Activated CD8-positive, alpha-beta memory T cell treated with anti-CD3 and anti-CD28 coated beads, Interleukin-2, amount 50 U/mL, for 4 hours (primary cell): ENCODE data around the gene FRMD4A.

Source experiments
- DNase-seq: peaks from one replicate; pipeline ENCODE4 v3.0.0-alpha.2; 2020

FRMD4A gene

DNA sequence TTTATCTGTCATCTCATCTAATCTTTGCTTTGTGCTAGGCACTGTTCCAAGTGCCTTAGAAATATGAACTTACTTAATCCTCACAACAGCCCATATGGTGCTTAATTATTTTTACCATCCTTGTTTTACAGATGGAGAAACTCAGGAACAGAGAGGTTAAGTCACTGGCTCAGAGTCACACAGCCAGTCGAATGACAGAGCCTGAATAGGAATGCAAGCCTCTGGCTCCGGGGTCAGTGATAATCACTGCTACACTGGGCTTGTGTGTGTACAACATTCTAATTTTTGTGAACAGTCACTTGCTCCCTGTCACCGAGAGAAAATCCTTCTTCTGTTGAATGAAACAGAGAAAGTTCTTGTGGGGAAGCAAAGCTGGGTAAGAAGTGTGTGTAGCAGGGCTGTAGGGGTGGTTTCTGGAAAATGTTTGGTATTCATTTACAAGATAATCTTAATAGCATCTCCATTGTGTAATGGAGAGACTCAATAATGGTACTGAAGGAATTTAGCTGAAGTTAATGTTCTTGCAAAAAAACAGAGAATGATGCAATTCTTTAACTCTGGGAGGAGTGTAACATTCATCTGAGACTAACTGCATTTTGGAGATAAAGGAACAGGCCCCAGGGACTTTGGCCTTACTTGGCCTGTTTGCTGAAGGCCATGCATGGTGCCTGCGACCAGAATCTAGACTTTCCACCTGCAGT lies 290.6 kb downstream of the FRMD4A start:
- no peak for DNase-seq

DNA sequence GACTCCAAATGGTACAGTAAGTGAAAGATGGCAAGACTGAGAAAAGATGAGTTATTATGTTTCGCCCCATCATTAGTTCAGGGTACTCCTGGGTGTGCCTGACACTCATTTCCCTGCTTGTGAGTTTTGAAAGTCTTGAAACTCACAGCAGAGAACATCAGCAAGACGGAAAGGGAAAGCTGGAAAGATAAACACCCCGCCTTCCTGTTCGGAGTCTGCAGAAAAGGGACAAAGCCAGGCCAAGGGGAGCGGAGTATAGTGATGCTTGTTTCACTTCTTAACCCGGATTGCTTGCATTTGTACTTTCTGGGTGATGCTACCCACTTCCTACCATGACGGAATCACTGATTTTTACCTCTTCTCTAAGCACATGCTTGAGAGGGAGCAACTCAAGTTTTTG lies 294.5 kb downstream of the FRMD4A start:
- no peak for DNase-seq

DNA sequence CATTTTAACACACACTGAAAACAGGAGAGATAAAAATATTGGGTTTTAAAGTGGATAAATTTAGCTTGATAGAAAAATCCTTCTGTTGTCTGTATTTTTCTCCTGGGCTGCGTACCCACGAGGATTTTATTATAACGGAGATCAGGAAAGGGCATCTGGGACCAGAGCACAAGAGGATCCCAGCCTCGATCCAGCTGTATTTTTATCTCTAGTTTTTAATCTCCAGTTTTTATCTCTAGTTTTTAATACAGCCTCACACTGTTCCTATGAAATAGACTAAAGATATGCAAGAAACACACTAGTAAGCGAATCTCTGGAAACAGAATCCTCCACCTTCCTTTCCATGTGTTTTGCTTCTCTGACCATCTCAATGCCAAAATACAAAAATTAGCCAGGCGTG lies 295.2 kb downstream of the FRMD4A start:
- DNase-seq = no peak

DNA sequence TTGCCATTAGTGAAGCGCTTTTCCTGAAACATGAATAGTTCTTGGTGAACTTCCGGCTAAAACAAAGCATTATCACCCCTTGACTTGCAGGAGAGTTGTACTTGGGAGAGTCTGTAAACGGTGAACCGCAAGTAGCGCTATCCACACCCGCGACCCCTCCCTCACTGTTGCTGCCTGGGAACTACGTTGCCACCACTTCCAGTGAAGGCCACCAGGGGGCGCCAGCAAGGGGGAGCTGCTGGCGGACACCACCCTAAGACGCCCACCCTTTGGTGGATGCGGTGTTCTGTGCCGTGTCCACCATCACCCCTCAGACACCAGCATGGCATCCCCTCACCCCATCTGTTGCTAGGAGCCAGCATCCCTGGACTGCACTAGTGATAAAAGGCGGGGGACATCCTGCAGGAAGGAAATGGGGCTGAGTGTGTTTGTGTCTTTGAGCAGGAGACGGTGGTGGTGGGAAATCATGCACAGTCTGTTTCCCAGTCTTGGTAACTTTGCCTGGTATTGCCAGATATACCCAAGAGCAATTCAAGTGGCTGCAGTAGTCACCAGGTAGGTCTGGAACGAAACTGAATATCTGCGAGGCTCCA lies 298.2 kb downstream of the FRMD4A start:
- peak; percentile 43 for DNase-seq

DNA sequence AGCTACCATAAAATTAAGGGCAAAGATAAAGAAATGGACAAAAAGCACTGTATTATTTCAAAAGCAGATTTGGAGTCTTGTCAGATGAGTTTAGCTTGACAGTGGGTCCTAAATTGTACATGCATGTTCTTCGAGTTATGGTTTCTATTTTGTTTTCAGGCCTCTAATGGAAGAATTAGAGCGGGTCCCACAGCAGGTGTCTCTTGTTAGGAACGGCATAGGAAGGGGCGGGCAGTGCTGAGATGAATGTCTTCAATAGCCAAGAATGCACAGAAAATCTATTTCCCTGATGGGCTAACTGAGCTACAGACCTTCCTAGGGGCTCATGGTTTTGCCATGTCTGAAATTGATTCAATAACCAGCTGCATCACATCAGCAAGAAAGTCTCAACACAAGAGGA lies 304.4 kb downstream of the FRMD4A start:
- DNase-seq = no peak

DNA sequence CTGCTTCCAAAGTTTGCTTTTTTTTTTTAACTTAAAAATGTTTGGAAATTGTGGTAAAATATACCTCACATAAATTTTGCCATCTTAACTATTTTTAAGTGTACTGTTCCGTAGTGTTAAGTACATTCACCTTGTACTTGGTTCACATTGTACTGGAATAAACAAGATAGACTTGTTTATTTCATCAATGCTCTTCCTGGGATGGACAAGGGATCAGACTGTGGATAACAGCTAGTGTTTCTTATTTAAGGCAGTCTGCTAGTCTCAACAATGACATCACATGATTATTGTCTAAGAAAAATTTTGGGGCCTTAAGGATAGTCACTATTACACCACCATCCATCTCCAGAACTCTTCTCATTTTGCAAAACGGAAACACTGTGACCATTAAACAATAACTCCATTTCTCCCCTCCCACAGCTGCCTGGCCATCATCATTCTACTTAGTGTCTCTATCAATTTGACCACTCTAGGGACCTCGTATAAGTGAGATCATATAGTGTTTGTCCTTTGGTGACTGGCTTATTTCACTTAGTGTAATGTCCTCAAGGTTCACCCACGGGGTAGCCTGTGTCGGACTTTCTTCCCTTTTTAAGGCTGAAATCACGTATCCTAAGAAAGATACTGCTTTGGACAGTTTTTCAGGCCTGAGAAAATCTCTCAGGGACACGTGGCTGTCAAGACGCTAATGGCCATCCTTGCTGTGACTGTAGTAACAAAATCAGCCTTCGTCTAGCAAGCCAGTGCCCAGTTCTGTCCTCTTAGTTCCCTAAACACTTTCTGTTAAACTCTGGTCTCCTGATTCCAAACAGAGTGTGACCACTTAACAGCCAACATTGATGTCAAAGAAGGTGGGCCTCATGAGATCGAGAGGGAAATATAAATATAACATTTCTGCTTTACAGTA lies 305.2 kb downstream of the FRMD4A start:
- no peak for DNase-seq

DNA sequence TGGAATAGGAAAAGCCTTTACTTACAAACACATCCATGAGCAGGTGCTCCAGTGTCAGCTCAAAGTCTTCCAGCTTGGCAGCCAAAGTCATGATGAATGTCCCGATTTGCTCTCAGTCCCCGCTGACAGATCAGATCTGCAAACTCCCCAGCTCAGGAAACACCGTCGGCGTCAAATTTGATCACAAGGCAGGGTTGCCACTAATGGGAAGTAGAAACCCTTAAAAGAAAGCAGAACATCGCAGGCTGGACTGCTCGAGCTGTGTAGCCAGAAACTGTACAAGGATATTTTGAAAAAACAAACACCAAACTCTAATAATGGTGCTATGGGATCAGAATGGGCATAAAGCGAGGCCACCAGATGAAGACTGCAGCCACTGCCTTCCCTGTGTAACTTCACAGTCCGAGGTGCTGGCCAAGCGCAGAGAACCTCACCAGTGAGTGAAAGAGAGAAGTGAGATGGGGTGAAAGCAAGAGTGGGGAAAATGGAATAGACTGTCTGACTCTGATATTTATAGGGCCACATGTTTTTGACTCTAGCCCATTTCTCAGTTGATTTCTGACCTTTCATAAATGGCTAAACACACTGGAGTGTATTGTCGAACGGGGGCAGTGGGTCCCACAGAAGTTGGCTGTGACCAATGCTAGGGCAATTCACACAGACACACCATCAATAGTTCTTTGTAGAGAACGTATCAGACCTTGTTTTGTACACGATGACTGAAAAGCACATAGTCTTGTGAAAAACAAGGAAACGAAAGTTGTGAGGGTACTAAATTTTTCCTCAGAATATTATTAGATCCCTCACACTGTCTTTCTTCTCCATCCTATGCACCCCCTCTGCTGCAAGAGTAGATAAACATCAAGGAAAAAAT lies 306.2 kb downstream of the FRMD4A start:
- no peak for DNase-seq

DNA sequence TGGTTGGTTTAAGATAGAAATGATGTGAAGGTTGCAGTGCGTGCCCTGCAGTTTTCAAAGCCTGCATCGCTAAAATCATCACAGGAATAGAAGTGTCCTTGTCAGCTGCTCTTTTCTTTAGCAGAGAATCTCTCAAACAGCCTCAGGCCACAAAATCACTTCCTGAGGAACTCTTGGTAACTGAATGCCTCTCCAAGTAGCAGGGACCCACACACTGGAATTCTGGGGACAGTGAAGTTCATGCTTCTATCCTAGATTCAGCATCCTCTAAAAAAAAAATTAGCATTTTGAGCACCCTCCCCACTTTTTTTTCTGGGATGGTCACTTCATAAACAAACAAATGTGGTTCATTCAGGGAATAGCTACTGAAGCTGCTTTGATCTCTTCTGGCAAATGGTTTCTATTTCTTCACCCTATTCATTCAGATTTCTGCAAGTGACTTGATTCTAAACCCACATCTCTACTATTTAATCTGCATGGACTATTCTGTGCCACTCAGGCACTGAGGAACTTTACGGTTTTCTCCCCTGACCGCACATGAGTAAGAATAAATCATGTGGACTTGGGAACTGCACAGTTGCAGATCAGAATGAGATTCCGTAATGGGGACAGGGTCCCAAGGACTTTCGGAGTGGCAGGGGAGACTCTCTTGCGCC lies 306.9 kb downstream of the FRMD4A start:
- DNase-seq = no peak

DNA sequence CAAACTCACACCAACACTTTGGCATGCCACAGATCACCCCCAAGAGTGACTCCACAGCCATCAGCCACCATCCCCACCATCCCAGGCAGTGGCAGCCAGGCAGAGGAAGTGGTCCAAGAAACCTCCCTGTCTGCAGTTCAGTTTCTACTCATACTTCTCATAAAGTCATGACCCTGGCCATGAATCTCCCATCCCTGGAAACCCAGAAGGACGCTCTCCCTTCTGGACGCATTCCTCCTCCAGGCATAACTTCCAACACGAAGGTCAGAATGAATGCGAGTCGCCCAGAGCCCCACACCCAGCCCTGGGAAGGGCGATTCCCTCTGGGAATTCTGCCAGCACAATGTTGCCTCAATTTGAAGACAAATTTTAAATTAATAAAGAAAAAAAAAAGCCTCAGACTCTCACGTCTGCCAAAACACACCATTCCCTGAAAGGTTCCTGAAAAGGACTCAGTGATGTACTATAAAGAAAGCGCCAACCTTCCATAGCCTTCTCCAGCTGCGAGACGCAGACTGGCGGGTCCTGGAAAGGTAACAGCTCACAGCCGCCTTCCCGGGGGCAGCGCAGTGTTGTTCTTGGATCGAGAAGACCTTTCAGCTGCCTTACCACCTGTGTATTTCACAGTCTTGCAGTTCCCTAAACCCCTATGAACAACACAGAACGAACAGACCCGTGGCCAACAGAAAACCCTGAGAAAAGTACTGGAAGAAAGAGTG lies 307.6 kb downstream of the FRMD4A start:
- DNase-seq = no peak

DNA sequence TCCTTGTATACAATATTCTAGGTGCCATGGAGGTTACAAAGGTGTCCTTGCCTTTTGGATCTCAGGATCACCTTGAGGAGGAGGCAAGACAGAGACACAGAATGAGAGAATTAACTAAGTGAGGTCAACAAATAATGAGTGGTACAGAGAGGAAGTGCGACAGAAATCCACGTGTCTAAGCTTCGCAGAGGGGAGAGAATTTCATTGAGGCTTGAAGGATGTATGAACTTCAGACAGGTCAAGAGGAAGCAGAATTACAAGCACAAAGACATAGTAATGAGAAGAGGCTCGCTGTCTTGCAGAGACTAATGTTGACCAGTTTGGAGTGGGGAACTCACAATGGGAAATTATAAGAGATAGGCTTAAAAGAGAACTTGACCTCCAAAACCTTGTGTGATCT lies 308.7 kb downstream of the FRMD4A start:
- DNase-seq = no peak

DNA sequence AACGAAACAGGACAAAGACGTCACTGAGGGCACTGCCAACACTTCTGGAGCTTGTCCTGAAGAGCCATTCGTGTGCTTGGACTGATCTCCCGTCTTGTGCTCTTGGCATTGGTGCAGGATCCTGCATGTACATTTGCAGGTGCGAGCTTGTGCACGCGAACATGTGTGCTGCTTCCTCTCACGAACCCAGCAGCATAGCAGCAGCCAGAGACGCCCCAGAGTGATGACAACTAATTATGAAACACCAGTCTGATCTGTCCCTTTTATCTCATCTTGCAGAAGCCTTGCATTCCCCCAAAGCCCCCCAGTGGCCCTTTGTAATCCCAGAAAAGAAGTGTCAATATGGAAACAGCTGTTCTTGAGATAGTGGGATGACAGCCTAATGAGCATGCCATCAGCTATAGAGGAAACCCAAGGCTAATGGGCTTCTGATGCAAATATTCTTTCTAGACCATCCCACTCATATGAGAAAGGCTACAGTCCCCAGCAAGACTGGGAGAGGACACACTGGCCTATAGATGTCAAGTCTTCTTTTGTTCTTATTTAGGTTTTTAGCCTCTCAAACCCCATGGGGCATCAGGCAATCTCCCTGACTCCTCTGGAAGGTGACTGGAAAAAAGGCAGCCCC lies 310.6 kb downstream of the FRMD4A start:
- DNase-seq = no peak

DNA sequence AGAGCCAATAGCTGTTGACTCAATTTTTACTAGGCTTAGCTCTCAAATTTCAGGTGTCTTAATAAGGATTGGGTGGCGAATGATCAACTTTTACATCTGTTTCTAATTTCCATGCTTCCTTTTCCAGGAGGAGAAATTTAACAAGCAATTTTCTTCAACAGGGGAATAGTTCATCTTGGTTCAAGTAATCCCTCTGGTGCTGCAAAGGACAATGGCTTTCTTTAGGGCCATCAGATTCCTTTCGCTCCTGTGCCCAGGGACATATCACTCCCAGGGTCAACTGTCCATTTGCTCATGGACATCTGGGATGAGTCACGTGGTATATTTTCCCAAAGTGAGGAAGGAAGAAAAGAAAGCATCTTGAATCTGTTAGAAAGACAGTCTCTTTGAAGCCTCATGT lies 313.3 kb downstream of the FRMD4A start:
- no peak for DNase-seq

DNA sequence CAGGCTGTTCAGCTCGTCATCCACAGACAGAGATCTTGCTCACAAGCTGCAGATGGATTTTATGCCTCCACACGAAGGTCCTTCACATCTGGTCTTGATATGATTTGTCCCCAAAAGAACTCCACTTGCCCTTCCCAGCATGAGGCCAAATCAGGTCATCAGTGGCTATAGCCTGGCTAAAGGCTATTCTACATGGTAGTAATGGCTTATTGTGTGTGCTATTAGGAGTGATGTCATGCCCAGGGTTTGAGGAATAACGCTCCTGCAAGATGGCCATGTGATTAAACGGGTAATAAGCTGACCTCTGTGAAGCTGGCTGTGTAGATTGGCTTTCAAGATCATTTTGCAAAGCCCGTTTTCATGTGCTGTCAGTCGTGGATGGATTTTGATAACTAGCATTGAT lies 313.8 kb downstream of the FRMD4A start:
- DNase-seq = no peak

DNA sequence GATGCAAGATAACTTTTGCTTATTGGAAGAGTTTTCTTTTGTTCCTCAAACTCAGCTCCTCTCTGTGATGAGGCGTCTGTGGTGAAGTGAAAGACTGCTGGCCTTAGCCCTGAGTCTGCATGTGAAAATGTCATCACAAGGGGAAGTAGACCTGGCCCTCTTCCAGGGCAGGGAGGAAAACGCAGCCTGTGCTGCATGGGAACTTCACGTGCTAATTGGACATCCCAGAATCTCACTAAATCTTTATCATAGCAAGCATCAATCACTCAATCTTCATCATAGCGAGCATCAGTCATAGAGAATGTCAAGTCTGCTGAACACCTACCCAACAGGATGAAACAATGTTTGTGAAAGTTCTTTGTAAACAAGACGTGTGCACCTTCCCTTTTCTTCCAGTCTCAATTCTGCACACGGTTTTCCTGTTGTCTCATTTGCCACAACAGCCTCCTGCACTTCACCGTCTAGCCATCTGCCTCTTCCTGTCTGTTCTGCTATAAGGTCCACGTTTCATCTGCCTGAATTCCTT lies 314.6 kb downstream of the FRMD4A start:
- no peak for DNase-seq

DNA sequence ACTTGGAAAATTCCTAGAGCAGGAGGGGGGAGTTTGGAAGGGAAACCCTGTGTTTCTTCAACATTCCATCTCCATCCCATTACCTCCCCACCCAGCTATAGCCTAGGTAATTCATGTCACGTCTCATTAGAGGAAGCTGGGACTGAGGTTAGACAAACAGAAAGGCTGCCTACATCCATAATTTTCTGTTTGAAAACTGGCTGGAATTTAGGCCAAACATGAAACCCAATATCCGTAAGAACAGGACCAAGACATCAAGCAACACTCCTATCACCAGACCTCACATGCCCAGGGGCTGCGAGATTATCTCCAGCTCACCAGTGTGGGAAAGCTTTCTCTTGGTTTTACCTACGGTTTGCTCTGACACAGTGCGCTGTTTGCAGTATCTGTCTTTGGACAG lies 316.3 kb downstream of the FRMD4A start:
- no peak for DNase-seq

DNA sequence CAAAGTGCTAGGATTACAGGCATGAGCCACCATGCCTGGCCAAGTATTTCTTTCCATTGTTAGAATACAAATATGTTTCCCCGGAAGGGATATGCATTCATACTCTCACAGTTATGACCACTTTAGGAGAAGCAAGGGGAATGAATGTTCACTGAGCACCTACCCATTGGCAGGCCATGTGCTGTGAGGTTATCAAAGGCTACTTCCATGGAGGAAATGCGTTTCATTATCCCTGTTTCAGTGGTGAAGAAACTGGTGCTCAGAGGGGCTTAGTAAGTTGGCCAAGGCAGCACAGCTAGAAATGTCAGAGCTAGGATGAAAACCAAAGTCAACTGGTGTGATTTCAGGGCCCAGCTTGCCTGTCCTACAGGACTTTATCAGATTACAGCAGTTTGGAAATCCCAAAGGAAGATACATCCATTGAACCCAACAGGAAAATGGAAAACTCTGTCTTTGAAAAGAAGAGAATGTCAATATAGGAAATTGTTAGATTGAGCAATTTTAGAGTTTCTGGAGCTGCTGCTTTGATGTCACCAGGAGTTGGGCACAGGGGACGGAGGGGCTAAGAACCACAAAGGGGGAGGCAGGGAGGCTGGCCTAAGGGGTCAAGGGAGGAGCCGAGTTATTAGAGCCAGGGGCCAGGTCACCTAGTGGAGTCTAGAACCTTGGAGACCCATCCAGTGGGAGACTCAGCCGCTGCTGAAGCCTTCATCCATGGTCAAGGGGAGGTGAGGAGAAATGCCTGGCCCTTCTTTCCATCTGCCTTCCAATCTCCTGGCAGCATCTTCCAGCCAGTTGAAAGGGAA lies 319.8 kb downstream of the FRMD4A start:
- DNase-seq = no peak

DNA sequence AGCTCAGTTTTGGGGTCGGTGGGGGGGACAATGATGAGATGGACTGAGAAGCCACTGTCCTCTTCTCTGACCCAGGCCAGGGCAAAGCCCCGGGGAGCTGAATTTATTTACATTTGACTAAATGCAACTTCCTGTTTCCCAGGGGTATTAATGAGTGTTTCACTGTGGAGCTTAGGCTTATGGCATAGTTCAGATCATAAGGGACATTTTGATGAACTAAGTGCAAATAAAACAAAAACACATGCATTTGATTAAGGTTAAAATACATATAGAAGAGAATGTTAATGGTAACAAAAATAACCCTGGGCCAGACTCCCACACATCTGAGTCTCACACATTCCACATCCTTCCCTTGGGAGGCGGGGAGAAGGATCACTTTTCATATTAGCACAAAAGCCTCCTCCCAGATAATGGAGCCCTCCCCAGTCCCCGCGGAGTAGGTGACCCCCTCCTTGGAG lies 320.6 kb downstream of the FRMD4A start:
- no peak for DNase-seq

DNA sequence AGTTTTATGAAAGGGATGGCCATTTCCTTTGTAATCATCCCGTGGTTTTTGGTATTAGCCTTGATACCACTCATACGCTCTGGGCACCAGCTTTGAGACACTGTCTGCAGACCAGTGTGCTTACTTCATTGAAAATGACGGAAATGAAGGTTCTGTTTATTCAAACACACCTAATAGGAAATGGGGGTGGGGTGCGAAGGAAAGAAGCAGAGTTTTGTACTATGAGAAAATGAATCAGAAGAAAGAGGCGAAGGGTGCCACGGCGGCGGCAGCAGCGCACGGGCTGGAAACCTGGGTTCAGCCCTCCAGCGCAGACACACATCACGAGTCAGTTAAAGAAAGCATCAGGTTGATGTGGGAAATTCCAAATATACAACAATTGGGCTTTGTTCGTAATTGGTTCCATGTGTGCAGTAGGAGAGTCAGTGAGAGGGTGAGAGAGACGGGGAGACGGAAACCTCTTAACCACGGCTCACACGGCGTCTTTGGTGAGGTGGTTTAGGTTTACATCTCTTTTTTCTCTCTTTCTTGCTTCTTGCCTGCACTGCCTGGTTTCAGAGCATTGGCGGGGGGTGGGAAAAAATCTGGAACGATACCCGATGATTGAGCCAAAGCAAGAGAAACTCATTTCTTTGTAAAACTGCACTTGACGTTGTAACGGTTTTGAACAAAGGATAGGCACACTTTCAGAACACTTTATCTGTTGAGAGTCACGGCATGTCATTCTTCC lies 321.2 kb downstream of the FRMD4A start:
- DNase-seq = peak; percentile 70

DNA sequence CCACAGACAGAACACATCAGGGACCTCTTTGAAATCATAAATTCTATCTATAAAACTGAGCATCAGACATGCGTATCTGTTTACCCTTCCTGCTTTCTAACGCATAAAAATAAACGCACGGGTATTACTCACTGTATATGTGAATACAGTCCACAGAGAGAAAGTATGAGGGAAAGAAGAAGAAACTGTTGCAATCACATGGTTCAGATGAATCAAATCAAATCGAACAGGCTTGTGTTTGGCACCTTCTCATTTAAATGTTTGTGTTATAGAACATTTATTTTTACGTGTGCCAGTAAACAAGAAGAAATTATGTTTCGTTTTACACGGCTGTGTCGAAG lies 322.0 kb downstream of the FRMD4A start:
- DNase-seq = no peak
